NCI-H82 treated with DMSO at 0.1 percent for 48 hours (cell line): Measurements from ENCODE around the gene NUMB.
A peak's percentile ranks its signal among the peaks of the same experiment; 100 is the strongest.

Experiments used
- DNase-seq: peaks from one replicate; lab custom pipeline; 2025; ENCODE audit not compliant: unreplicated experiment; lab: John Stamatoyannopoulos, UW

The NUMB gene

DNA sequence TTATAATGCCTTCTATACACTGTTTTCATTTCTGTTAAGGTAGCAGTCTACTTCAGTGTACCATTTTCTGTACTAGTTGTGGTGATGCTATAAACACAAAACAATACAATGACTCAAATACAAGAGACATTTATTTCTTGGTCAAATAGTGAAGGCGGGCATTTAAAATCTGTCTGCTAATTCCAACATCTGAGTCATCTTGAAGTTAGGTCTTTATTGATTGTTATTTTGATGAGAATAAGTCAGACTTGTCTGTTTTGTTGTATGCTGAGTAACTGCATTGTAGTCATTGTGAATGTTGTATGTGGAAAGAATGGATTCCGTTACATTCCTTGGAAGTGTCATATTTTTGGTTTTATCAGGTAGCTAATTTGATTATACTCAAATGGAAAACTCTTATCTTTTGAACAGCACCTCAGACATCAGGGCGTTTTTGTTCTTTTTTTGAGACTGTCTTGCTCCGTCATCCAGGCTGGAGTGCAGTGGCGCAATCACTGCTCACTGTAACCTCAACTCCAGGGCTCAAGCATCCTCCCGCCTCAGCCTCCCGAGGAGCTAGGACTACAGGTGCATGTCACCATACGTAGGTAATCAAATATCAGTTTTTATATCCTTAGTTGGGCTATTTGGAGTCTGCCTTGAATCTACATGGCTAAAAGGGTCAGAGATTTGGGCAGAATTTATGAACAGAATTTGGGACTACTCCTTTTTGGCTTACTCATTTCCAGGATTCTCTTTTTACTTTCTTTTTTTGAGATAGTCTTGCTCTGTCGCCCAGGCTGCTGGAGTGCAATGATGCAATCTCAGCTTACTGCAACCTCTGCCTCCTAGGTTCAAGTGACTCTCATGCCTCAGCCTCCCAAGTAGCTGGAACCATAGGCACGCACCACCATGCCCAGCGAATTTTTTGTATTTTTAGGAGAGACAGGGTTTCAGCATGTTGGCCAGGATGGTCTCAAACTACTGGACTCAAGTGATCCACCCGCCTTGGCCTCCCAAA lies 164.3 kb downstream of the NUMB start:
- DNase-seq, result no peak

DNA sequence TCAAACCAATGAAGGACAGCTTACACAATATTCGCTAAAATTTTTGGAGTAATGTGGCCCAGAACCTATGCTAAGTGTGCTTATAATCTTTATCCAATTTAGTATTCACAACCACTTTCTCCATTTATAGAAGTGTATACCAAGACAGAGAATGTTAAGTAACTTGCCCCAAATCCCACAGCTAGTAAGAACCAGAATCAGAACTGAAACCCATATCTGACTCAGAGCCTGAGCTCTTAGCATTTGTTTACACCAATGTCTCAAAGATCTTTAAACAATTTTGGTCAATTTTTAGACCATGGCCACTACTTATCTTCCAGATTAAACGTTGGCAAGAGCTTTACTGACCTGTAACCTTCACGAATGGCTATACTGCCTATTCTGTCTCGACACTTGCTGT lies 168.1 kb downstream of the NUMB start:
- DNase-seq, result no peak

DNA sequence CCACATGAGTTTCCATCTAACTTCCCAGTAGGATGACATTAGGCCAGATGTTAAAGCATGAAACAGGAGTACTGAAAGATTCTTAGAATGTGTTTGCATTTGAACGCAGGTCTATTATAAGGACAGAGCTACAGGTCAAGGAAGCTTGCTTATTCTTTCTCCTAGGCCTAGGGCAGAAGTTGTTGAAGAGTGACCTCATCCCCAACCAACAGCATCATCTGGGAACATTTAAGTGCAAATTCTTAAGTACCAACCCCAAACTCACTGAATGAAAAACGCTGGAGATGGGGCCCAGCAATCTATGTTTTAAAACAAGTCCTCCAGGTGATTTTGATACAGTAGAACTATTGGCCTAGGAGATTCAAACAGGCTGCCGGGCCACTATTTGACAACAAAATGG lies 168.6 kb downstream of the NUMB start:
- no peak for DNase-seq

DNA sequence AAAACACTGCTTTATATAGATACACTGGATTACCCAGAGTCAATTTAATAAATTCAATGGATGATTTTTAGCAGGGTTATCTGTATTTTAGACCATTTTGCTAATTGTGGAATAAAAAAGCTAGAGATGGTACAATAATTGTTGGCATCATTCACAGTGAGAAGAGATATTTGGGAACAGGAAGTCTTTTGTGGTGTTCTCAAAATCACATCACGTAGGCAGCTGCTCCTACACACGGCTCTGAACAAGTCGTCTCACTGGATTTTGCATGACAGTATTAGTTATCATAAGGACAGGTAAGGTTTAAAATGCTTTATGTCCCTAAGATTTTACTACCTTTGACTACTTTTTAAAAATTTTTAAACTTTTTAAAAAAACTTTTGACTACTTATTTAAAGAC lies 169.0 kb downstream of the NUMB start:
- DNase-seq, result no peak

DNA sequence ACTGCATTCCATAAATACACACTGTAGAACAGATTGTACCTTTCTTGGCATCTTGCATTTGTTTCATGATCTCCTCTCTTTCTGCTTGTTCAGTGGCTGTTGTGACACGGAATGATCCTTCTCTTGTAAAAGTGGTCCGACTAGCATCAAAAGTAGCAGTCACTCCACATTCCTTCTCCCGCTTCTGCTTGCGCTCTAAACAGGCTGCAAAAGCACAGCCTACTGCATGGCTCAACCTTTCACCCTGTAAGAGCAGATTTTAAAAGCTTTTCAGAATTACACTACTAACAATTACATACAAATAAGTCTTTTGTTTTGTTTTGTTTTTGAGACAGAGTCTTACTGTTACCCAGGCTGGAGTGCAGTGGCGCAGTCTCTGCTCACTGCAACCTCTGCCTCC lies 171.3 kb downstream of the NUMB start:
- no peak for DNase-seq

DNA sequence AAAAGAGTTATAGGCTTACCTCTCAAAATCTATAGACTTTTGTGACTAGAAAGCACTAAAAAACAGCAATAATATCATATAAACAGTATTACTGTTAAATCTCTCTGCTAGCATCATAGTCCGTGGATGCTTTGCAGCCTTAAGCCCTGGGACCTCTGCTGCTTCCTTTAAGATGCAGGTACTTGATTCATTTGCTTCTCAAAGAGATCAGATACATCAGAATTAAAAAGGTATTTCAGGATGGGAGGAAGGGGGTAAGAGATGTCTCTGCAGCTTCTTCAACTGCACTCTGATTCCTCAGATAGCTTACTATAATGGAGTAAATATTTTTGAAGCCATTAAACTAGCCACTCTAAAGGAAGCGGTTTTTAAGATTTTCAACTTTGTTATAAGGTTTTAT lies 171.7 kb downstream of the NUMB start:
- no peak for DNase-seq

DNA sequence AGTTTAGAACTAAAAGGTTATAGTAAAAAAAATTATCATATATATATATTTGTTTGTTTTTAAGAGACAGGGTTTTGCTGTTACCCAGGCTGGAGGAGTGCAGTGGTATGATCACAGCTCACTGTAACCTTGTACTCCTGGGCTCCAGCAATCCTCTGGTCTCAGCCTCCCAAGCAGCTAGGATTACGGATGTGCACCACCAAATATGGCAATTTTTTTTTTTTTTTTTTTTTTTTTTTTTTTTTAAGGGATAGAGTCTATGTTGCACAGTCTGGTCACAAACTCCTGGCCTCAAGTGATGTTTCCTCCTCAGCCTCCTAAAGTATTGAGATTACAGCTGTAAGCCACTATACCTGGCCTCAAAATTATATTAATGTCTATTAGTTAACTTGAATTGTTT lies 172.4 kb downstream of the NUMB start:
- no peak for DNase-seq

DNA sequence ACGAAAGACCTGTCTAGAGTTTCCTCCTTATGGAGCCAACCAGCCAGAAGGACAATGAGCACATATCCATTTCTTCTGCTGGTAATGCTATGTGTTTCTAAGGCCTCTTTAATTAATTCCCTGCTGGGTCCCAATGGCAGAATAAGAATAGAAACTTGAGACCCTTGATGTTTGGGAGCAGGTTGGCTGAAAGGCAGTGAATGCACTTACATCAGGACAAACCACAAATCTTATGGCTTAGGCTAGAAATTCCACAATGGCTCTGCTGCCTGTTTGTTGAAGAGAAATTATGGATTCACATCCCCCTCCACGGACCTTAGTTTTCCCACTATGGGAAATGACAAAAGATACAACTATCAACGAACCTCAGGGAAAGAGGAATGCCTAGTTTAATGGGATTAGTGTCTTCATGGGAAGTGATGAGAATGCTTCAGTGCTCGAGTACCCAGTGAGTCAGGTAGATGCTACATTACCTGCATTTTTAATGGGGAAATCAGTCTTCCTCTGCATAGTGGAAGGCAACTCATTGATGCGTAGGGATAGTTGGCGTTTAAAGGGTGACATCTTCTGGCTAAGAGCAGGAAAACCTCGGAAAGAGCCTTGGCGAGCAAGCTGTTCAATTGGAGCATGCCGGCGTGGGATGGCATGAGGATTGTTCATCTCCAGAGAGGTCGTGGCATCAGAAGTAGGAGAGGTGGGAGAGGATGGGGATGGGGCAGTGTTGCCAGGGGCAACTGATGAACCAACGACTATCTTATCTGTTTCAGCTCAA lies 174.6 kb downstream of the NUMB start:
- DNase-seq, result no peak

DNA sequence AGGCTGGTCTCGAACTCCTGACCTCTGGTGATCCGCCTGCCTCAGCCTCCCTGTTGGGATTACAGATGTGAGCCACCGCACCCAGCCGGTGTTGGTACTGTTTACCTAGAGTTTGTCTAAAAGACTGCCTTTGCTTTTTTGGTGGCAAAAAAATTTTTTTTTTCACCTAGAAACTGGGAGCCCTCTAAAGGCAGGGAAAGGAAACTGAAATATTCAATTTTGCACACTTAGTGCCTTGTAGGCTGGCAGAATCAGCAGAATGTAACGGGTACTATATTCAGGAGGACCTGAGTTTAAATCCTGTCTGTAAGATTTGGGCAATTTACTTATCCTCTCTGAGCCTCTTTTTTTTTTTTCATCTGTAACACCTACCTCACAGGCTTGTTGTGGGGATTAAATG lies 177.4 kb downstream of the NUMB start:
- DNase-seq, result no peak

DNA sequence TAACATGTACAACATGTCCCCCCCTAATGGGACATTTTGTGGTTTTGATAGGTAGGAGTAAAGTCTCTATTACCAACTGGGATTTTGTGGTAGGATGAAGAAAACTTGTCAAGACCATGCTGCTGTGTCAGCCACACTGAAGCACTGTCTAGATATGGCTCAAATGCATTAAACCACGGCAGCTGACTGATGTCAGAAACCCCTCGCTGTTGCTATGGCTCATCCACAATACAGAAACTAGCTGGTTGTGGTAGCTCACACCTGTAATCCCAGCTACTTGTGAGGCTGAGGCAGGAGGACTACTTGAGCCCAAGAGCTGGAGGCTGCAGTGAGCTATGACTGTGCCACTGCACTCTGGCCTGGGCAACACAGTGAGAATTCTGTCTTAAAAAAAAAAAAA lies 181.0 kb downstream of the NUMB start:
- no peak for DNase-seq

DNA sequence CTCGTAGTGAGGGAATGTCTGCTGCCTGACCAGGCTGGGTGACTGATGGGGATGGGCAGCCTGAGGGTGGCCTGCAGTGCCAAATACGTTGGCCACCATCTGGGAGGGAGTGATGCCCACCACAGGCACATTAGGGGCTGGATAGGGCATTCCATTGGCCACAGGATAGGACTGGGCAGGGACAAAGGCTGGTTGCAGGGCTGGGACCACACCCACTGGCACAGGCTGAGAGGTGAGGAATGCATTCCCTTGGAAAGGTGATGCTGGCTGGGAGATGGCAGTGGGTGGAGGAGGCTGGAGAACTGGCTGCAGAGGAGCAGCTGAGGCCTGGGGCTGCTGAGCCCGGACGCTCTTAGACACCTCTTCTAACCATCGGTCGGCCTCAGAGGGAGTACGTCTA lies 181.5 kb downstream of the NUMB start:
- DNase-seq, result no peak

DNA sequence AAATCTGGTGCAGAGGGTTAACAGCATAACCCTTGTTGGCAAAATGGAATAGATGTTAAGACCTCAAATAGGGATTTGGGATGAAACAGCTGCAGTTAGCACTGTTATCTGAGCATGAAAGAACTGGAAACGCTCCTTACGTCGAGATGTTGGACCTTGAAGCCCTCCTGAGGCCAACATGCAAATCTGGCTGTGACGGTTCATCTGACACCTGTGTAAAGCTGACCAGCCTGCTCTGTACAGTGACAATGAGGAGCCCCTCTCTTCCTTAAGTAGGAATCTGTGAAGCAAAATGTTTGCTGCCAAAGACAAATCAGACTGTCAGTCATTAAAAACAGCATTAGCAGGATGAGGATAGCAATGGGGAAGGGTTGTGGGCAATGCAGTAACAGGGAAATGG lies 184.5 kb downstream of the NUMB start:
- no peak for DNase-seq

DNA sequence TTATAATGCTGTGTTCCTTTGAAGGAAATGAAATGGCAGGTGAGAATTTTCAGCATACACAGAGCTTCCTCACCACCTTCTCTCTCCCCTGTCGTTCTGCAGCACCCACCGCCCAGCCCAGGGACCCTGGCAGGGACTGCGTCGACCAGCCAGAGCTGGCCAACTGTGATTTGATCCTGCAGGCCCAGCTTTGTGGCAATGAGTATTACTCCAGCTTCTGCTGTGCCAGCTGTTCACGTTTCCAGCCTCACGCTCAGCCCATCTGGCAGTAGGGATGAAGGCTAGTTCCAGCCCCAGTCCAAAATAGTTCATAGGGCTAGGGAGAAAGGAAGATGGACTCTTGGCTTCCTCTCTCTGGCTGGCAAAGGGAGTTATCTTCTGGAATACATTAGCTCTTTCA lies 186.0 kb downstream of the NUMB start:
- DNase-seq, result peak; percentile 69

DNA sequence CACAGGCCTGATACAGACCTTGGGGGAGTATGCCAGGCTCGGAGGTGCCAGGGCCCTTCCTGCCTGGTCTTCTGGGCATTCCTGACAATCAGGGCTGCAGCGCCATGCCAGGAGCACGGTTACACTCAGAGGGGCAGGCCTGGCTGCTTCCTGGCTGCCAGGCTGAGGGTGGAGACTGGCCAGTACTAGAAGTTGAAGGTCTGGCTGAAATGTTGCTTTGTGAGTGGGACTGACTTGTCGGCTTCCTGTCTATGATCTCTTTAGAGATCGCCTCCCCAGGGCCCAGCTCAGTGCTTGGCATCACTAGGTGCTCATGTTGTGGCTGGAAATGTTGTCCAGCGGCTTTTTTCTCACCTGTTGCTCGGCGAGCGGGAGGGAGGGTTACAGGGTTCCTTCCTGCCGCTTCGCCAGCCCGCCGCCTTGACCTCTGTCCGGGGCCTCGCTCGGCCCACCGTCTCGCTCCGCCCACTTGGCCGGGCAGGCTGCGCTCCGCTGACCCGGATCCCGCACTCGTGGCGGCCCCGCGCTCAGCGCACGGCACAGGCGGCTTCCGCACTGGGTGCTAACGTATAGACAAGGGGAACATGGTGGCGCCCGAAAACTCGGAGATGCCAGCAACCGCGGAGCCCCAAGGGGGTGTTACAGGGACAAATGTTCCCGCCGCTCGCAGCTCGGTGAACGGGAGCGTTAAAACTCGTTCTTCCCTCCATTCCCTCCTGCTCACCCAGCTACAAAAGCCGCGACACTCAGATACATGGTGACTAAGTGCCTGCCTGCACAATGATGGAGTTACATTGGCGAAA lies 188.4 kb downstream of the NUMB start:
- DNase-seq, result no peak

DNA sequence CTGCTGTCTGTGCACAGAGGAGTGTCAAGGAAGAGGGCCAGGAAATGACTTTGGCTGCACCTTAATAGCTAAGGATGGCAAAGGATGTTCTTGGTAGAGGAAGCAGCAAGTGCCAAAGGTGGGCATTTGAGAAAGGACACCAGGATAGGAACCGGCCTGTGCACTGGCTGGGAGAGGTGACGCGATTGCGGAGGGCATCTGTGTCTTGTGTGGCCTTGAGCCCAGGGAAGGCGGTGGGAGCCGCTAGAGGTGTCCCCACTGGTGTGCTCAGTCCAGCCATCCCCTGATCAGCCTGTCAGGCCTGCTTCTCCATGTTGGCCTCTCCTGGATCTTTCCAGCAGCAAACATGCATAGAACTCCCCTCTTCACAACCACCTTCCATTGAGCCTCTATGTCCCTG lies 190.9 kb downstream of the NUMB start:
- DNase-seq, result no peak

DNA sequence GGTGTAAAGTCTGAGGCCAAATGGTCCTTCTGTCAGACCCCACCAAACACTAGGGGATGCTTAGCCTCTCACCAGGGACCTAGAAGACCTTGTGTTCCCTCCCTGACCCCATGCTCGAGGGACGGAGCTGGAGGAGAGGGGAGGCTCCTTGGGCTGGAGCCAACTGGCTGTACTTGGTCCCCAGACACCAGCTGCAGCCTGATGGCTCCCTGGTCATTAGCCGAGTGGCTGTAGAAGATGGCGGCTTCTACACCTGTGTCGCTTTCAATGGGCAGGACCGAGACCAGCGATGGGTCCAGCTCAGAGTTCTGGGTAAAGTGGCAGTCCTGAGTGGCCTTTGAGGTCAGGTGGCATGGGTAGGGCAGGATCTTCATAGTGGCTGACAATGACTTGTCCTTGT lies 192.0 kb downstream of the NUMB start:
- DNase-seq, result no peak

DNA sequence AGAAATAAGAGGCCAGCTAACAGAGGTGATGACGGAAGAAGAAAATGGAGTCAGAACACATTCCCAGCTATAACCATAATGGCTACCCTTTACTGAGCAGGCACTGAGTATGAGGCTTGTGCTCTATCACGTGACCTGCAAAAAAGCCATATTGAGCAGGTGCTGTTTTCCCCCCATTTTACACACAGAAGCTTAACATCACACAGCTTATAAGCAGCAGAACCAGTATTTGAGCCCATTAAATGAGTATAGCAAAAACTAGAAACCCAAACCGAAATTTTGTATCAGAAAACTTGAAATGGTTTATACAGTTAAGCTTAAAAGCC lies 192.7 kb downstream of the NUMB start:
- DNase-seq, result no peak

DNA sequence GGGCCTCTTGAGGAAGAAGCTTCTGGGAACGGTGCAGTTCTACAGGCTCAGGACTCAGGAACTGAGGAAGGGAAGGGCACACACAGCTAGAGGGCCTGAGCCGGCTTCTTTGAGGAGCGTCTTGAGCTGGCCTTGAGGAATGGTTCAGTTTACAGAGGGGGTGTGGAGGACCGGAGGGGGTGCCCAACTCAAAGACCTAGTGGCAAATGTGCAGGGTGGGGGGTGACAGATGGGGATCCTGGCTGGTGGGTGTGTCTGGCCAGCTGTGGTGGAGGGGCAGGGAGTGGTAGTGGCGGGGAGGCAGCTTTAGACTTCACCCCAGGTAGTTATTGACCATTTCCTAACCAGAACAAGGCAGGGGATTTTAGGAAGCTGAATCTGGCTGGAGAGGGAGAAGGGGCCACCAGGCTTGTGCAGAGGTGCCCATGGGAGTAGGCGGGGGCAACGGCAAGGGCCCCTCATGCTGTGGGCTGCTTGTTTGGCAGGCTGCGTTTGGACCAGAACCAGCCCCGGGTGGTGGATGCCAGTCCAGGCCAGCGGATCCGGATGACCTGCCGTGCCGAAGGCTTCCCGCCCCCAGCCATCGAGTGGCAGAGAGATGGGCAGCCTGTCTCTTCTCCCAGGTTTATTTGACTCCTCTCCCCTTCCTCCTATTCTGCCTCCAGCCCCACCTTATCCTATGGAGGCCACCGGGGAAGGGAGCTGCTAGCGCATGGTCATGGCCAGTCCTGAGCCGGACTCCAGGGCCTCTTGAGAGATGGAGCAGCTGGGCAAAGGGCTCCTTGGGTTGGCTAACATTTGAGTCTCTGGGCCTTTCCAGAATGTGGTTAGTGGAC lies 193.2 kb downstream of the NUMB start:
- DNase-seq, result no peak

DNA sequence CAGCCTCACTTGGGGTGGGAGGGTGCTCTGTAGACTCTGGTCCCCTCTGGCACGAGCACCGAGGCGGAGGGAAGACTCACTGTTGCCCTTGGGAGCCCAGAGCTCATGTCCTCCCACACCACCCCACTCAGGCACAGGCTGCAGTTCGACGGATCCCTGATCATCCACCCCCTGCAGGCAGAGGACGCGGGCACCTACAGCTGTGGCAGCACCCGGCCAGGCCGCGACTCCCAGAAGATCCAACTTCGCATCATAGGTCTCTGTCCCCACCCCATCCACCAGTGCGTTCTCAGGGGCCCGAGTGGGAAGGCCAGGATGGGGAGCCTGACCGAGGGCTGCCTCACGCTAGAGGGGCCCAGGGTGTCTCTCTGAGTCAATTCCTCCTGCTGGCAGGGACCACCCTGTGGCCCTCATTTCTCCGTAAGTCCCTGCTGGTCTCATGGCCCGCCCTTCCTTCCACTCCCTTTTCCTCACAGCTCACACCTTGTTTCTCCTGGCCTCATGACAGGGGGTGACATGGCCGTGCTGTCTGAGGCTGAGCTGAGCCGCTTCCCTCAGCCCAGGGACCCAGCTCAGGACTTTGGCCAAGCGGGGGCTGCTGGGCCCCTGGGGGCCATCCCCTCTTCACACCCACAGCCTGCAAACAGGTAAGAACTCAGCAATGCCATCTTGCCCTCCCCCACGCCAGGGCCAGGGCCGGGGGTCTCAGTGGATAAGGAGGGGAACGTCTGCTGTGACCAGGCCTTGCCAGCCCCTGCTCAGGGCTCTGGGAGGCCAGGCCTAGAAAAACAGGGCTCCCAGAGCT lies 194.1 kb downstream of the NUMB start:
- DNase-seq, result no peak

DNA sequence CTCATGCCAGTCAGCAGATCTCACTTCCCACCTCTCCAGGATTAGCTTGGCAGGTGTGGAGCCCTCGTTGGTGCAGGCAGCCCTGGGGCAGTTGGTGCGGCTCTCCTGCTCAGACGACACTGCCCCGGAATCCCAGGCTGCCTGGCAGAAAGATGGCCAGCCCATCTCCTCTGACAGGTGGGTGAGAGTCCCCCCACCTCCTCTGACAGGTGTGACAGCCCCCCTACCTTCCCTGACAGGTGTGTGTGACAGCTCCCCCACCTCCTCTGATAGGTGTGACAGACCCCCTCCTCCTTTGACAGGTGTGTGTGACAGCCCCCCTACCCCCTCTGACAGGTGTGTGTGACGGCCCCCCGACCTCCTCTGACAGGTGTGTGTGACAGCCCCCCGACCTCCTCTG lies 194.7 kb downstream of the NUMB start:
- DNase-seq, result no peak
